ENCODE measurements around the gene GLG1.
"Not testable (repeated sequence)": the region's sequence is repeated elsewhere in the genome, so short reads cannot be mapped to it uniquely, and the experiment has no call there.

The GLG1 gene

DNA sequence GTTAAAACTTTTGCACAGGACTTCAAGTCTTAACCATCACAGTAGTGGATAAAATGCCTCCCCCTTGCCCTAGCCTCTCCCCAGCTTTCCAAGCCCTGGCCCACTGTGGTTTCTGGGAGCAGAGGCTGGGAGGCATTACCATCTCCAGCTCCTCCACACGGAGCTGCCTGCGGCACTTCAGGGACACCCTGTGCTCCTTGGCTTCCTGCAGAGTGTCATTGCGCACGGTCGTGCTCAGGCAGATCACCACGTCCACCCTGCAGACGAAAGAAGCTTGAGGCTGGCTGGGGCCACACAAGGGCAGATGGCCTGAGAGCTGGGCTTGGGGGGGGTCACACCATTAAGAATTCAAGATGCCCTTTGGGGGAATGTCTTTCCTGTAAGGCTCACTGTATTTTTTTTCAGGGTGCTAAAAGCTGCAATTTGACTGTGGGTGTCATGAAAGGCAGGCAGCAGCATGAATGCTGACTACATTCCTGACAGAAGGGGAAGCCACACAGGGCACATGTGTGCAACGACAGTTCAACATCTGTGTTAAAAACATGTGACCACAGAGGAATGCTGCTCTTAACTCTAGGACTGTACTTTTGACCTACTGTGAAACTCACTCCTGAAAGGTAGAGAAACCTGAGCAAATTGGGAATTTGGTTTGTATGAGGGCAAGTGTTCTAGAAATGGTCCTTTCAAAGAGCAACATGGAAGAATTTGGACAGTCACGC is 137.9 kb downstream of the GLG1 start:
- DNase-seq, result no peak

GRCh38 chr16:74466872-74467271 is 140.0 kb downstream of the GLG1 start:
- no peak for DNase-seq

- no peak for DNase-seq
These were observed 140.8 kb downstream of the GLG1 start for GRCh38 chr16:74465851-74466685.

- no peak for DNase-seq
These were observed 141.6 kb downstream of the GLG1 start for GRCh38 chr16:74465281-74465680.

DNA sequence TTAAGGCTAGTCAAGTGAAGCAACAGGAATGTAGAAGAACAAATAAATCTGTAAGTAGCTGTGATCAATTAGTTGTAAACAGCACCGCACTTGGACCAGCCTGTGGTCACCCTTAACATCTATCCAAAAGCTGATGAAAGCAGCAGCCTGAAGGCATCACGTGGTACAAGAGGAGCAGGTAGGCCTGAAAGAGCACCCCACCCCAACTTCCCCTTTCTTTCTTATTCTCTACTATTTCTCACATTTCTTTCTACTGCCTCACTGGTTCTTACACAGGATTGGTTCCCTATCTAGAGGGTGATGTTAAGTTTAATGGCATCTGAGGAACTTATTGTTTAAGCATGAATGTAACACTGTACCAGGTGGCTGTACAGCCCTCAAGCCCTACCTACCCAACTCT is 143.0 kb downstream of the GLG1 start:
- no peak for DNase-seq

DNA sequence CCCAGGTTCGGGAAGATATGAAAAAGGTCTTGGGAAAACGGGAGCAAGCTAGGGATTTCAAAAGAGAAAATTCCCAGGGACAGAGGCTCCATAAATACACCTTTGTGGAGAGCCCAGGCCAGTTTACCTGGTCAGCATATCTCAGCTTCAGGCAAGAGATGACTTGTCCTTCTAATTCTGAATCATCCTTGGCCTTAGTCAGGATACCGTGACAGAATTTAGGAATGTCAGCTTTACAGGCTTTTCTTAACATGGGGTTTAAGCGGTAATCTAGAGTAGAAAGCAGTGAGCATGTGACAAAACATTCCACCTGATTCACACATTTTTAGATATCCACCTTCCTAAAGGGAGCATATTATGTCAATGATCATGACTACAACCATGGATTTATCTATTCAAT is 144.6 kb downstream of the GLG1 start:
- no peak for DNase-seq

- no peak for DNase-seq
These were observed 145.1 kb downstream of the GLG1 start for GRCh38 chr16:74461826-74462225.

DNA sequence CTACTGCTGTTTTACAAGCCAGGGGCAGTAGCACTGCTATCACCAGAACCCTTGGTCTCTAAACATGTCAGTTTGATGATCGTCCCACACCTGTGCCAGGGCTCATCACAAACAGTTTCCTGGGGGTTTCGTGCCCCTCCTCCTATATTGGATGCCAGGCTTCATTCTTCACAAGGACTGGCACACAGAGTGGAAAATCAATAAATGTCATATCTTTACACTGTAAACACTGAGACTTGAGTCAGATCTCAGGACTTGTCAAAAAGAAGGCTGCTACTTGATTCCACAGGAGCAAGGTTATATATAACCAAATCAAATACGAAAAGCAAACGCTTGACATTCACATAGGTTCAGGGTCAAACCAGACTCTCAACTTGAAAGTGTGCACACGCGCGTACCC is 146.4 kb downstream of the GLG1 start:
- no peak for DNase-seq

DNA sequence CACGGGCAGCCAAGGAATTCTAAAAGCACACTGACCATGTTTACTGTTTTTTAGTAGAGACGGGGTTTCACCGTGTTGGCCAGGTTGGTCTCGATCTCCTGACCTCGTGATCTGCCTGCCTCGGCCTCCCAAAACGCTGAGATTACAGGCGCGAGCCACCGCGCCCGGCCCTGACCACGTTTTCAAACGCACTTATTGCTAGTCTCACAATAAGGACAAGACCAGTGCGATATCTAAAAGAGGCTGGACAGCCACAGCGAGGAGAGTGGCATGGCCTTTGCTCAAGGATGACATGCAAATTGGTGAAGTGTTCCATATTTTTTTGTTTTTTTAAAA is 150.7 kb downstream of the GLG1 start:
- DNase-seq, result no peak

DNA sequence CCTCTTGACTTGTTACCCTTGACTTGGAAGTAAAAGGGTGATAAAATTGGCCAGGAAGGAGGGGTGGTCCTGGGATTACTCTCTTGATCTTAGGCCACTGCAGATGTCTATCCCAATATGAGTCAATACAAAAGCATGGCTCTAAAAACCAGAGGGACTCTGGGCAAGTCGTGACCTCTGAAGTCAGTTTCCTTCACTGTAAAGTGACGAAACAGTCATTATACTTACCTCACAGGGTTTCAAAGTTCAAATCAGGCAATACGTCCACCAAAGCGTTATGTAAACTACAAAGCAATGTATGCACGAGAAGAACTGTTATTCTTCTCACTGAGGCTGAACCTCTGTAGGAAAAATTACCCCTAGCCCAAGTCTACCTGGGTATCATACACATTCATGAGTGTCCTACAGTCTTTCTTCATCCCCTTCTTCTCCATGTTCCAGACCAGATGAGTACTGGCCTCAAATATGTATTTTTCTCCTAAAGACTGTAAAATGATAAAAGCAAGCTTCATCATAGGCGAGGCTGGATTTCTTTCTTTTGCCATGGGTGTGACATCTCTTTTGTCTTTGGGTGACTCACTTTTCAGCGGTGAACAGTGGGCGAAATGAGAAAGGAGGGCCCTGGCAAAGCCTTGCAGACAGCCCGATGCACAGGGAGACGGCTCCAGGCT is 151.2 kb downstream of the GLG1 start:
- no peak for DNase-seq

- DNase-seq, result no peak
These were observed 151.7 kb downstream of the GLG1 start for GRCh38 chr16:74455213-74455612.

GRCh38 chr16:74451951-74452758 is 154.8 kb downstream of the GLG1 start:
- DNase-seq, result no peak

- DNase-seq, result no peak
These were observed 155.8 kb downstream of the GLG1 start for GRCh38 chr16:74450967-74451760.

GRCh38 chr16:74450236-74450635 is 156.7 kb downstream of the GLG1 start:
- DNase-seq, result no peak

GRCh38 chr16:74449470-74449869 is 157.4 kb downstream of the GLG1 start:
- DNase-seq, result no peak

DNA sequence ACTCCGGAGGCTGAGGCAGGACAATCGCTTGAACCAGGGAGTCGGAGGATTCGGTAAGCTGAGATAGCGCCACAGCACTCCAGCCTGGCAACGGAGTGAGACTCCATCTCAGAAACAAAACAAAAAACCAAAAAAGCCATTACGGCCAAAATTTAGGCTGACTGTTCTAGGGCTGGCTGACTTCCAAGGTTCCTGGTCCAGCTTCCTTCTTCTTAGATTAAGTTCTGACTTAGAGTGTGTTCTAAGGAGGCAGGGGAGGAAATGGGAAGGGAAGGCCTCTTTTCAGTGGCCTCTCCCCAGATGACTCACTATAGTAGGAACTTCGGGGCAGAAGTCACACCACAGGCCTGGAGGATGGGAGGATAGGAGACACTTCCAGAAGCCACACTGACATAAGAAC is 157.9 kb downstream of the GLG1 start:
- DNase-seq, result no peak

- no peak for DNase-seq
These were observed 159.3 kb downstream of the GLG1 start for GRCh38 chr16:74447578-74447977.

- DNase-seq, result no peak
These were observed 160.0 kb downstream of the GLG1 start for GRCh38 chr16:74446866-74447265.

DNA sequence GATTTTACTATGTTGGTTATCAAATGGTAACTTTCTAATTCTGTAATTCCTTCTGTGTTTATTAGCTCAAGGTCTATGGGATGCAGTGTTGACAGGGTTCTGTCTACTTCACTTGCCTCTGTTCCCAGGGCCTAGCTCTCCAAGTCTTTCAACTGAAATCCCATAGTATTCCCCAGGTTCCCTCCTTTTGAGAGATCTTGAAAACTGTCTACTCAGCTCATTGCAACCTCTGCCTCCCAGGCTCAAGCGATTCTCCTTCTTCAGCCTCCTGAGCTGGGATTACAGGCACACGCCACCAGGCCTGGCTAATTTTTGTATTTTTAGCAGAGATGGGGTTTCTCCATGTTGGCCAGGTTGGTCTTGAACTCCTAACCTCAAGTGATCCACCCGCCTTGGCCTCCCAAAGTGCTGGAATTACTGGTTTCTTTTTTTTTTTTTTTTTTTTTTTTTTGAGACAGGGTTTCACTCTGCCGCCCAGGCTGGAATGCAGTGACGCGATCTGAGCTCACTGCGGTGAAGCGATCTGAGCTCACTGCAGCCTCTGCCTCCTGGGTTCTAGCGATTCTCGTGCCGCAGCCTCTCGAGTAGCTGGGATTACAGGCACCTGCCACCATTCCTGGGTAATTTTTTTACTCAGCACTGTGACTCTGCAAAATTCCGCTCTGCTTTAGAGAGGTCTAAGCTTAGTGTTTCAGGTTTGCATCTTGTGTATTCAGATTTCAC is 163.1 kb downstream of the GLG1 start:
- DNase-seq, result not testable (repeated sequence)

DNA sequence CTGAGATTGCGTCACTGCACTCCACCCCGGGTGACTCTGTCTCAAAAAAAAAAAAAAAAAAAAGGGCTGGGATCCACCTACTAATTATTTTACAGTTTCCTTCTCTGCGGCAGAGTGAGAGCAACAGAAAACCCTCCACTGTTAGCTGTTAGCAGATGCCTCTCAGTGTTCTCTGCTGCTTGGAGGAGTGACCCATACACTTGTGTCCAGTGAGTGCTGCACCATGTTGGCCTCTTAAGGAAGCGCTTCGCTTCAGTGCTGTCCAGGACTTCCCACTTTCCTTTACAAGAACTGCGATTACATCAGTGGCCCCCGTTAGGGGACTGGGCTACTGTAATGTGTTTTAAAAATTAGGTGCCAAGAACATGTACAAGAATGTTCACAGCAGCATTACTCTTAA is 167.2 kb downstream of the GLG1 start:
- no peak for DNase-seq

DNA sequence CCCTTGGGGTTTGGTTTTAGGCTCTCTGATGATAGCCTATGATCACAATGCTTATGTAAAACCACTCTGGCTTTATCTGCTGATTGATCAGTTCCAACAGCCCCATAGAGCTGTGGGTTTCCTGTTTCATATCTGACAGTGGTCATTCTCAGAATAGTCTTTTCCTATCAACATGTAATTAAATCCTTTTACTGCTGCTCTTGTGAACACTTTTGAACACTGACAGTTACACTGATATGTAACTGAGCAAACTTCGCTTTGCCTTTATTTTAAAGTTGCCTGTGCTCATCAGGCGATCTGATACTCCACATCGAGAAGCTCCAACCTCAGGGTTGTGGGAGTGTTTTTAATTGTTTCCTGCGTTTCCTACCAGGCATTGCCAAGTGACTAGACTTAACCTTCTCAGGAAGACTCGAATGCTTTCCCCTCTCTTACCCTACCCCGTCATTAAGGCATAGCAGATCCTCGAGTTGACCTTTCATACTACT is 168.4 kb downstream of the GLG1 start:
- no peak for DNase-seq
